HG03439 (cell line): ENCODE results near the gene EFTUD2.
"Not testable (repeated sequence)": the region's sequence is repeated elsewhere in the genome, so short reads cannot be mapped to it uniquely, and the experiment has no call there.

Source experiments
- ATAC-seq: cut with Tn5 transposase; IDR thresholded peaks from one replicate; pipeline ENCODE4 v1.9.1; 2021; ENCODE audit warnings: mild to moderate bottlenecking, moderate library complexity; ENCODE audit not compliant: unreplicated experiment

Gene EFTUD2

DNA sequence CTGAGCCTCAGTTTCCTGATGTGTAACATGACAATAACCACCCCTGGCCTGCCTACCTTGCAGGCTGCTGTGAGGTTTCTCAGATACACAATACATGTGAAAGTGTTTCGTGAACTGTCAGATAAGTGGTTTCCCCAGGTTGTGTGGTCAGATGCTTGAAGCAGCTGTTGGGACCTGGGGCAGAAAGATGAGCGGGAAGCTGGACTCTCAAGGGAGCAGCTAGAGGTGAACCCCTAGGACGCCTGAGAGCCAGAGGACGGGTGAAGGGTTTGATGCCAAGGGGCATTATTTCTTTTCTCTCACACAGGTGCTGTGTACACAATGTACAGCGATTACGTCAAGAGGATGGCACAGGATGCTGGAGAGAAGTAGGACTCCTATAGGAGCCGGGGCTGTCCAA is 49.2 kb downstream of the EFTUD2 start:
- no peak for ATAC-seq

- no peak for ATAC-seq
Observed at GRCh38 chr17:44848961-44849489, 50.2 kb downstream of the EFTUD2 start.

GRCh38 chr17:44848257-44848795 is 50.9 kb downstream of the EFTUD2 start:
- no peak for ATAC-seq

GRCh38 chr17:44847586-44847985 is 51.7 kb downstream of the EFTUD2 start, which contains the start of gene HIGD1B:
Gene HIGD1B, plus strand, starts transcription at chr17:44847883. Its CDS starts 270 bp downstream, at chr17:44848153.
- ATAC-seq: no peak

- no peak for ATAC-seq
Observed at GRCh38 chr17:44846206-44846605, 53.0 kb downstream of the EFTUD2 start.

DNA sequence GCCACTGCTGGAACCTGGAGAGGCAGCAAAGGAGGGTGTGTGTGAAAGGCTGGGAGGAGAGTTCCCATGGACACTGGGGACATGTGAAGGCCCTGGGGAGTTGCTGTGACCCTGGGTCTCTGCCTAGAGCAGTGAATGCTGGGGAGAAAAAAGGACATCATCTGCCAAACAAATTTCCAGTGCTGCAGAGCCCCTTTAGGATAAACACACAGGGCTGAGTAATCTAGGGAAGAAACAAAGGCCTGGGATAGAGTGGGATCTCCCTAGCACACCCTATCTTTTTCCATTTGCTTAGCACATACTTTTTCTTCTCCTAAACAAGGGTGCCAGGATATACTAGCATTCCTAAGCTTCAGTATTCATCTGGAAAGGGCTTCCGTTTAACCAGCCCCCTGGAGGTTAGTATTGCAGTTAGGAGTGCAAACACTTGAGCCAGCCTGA is 54.8 kb downstream of the EFTUD2 start:
- no peak for ATAC-seq

- no peak for ATAC-seq
Observed at GRCh38 chr17:44842748-44843147, 56.5 kb downstream of the EFTUD2 start.

DNA sequence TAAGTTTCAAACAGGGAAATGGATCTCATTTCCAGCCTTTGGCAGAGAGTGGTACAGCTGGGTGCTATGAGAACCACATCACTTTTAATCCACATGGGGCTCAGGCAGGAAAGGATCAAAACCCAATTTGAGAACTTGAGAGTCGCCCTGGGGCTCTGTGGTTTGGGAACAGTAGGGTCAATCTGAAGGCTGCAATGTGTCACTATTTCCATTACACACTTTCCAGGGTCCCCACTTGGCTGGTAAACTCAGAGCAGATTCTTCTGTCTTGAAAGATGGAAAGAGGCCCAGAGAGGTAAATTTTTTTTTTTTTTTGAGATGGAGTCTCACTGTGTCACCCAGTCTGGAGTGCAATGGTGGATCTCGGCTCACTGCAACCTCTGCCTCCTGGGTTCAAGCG is 58.3 kb downstream of the EFTUD2 start:
- ATAC-seq: no peak

DNA sequence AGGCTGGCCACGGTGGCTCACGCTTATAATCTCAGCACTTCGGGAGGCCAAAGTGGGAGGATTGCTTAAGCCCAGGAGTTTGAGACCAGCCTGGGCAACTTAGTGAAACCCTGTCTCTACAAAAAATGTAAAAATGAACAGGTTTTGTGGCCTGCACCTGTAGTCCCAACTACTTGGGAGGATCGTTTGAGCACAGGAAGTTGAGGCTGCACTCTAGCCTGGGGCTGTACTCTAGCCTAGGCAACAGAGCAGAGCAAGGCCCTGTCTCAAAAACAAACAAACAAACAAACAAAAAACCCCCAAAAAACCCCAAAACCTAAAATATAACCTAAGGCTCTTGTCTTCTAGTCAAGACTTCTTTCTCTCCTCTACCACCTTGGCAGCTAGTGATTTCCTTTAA is 59.0 kb downstream of the EFTUD2 start:
- no peak for ATAC-seq

DNA sequence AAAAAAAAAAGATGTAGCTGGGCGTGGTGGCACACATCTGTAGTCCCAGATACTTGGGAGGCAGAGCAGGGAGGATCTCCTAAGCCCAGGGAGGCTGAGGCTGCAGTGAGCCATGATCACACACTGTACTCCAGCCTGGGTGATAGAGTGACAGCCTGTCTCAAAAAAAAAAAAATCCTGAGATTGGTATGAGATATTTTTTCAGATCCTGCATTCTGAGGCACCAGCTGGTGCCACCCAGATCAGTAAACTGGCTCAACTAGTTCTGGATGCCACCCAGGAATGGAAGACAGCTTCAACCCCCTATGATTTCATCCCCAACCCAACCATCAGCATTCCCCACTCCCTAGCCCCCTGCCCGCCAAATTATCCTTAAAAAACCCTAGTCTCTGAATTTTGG is 62.0 kb downstream of the EFTUD2 start:
- no peak for ATAC-seq

GRCh38 chr17:44832805-44833204 is 66.4 kb downstream of the EFTUD2 start:
- no peak for ATAC-seq

DNA sequence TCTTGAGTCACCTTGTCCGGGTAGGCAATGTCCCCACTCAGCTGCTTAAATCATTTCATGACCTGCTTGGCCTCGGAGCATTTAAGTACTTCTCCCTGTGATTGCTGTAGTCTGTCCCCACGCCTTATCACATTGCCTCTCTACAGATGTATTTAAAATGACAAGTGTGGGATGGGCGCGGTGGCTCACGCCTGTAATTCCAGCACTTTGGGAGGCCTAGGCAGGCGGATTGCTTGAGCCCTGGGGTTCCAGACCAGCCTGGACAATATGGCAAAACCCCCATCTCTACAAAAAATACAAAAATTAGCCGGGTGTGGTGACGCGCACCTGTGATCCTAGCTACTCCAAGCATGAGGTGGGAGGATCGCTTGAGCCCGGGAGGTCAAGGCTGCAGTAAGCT is 67.9 kb downstream of the EFTUD2 start:
- ATAC-seq: no peak

DNA sequence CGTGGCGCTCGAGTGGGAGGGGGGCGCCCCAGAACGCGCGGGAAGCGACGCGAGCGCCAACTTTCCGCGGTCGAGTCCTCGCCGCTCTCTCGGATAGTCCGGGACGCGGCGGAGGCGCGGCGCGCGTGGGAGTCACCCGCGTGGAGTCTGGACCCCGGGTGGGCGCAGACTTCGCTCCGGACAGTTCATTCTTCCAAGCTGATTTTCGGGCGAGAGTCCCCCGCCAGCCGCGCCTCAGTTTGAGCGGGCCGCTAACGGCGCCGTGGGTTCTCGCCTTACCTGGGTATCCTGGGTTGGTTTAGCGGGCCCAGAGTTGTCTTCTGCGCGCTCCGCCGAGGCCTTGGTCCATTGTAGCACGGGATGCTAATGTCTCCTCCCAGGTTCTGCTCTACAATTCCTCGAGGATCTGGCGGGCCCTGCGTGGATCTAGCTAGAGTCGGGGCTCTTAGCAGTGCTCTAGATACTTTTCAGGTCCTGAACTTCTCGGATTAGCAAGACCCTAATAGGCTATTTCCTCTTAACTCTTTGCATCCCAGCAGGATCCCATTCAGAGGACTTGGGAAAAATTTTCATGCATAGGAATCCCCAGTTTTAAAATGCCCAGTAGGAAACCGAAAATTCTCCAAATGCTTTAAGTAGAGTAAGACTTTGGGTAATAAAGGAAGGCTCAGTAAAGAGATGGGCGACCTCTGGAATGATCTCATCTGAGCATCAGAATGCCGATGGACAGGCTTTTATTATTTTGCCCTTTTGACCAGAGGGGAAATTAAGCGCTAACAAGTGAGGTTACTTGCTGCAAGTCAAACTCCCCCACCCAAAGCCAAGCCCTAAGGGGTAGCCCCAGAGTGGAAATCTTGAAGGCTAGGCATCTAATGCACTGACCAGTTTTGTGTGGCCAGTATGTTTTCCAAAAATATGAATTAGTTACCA is 68.6 kb downstream of the EFTUD2 start:
- ATAC-seq: no peak

GRCh38 chr17:44829523-44830358 is 69.5 kb downstream of the EFTUD2 start, which contains the start of gene GJC1:
Gene GJC1, minus strand, starts transcription at chr17:44830287. Its CDS starts 24,470 bp downstream, at chr17:44805817.
- no peak for ATAC-seq

- ATAC-seq: no peak
Observed at GRCh38 chr17:44828919-44829522, 70.2 kb downstream of the EFTUD2 start.

DNA sequence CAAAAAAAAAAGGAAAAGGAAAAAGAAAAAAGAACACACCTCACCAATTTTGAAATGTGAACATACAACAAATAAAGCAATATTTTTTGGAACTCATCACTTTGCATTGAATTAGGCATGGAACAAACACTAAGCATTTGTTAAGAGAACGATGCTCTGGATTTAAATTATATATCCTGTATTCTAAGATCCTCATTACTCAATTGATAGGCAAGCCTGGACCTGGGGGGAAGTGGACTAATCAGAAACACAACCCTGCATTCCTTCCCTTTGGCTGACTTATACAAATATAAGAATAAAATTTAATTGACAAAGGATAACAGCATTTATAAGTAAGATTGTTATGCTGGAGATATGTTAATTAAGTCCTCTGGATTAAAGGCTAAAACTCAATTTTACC is 71.4 kb downstream of the EFTUD2 start:
- ATAC-seq: no peak

GRCh38 chr17:44826123-44826790 is 73.0 kb downstream of the EFTUD2 start:
- no peak for ATAC-seq

GRCh38 chr17:44825236-44825635 is 74.0 kb downstream of the EFTUD2 start:
- not testable (repeated sequence) for ATAC-seq

DNA sequence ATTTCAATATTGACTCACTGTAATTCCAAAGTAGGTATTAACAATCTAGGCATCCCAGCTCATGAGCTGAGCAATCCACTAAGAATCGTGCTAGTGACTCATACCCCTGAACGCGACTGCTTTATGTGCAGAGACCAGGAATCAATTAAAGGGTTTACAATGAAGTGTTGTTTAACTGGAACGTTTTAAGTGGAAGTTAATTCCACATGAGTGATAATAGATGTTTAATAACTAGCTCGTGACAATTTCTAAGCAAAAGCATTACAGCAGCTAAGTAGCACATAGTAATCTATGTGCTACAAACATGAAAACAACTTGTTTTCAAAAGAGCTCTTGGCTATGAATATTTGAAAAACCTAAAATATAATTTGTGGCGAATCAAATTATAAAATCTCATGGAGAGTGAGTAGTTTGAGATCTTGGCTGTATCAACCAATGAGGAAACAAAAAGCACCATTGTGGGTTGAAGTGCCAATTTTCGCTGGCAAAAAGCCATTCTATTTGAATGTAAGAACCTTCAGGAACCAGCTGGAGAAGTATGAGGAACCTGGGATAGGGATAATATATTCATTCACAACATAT is 78.5 kb downstream of the EFTUD2 start:
- ATAC-seq: no peak

DNA sequence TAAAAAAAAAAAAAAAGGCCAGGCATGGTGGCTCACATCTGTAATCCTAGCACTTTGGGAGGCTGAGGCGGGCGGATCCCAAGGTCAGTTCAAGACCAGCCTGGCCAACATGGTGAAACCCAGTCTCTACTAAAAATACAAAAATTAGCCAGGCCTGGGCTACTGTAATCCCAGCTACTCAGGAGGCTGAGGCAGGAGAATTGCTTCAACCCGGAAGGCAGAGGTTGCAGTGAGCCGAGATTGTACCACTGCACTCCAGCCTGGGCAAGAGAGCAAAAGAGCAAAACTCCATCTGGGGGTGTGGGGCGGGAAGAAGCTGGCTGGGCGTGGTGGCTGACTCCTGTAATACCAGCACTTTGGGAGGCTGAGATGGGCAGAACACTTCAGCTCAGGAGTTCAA is 80.7 kb downstream of the EFTUD2 start:
- not testable (repeated sequence) for ATAC-seq
